H1 (cell line): Measurements from ENCODE around the gene ADAM22. TPM values are rescaled to one million over a fixed set of nuclear protein-coding genes. Genes with fewer than 3 reads are reported as not detected.

Experiments used
- ASH2L ChIP-seq: fragments of 200-600, 300-600 bp; sonication (generic); IDR thresholded peaks from one replicate; pipeline ENCODE4 v1.7.1; 2017; ENCODE audit warnings: low read length
- BACH1 ChIP-seq: IDR thresholded peaks from 2 replicates; pipeline ENCODE4 v1.6.1; 2012; ENCODE audit warnings: low read length, improper control_type of control experiment
- CTCF ChIP-seq, 3 experiments: IDR thresholded peaks; 1 replicate in 2 of 3; 2 replicates in 1 of 3; pipeline versions ENCODE4 v1.5.1 to v1.6.1; 2011; ENCODE audit warnings: low read length in 3 of 3, mild to moderate bottlenecking in 3 of 3, inconsistent platforms in 2 of 3, low read depth in 1 of 3, moderate library complexity in 1 of 3; ENCODE audit not compliant: insufficient read depth in 1 of 3; ENCODE audit errors: control extremely low read depth in 1 of 3
- KDM5A ChIP-seq: fragments of 200-600 bp; IDR thresholded peaks from 2 replicates; pipeline ENCODE4 v1.7.1; 2012; ENCODE audit warnings: mild to moderate bottlenecking, low read length, inconsistent platforms, mixed read lengths
- SUZ12 ChIP-seq: fragments of 200-600 bp; sonication (generic); IDR thresholded peaks from 2 replicates; pipeline ENCODE4 v1.6.1; 2012; ENCODE audit warnings: mild to moderate bottlenecking, inconsistent platforms, low read length, moderate library complexity, mixed read lengths
- TEAD4 ChIP-seq: IDR thresholded peaks from 2 replicates; pipeline ENCODE4 v1.6.1; 2012; ENCODE audit warnings: low read depth, low read length, inconsistent platforms, mixed read lengths
- polyA plus RNA-seq, 7 experiments: library from polyadenylated mRNA; depleted of rRNA in 3 of 7; stranded (reverse) in 5 of 7; unstranded in 2 of 7; fragments of >200 nt in 5 of 7; fragments of 200-250 nt in 2 of 7; gene quantifications; 1 replicate in 5 of 7; 2 replicates in 1 of 7; 4 replicates in 1 of 7; pipeline versions ENCODE4 v1.2.1 to v1.2.3, GENCODE V29; 2011 to 2013; ENCODE audit warnings: missing spikeins in 2 of 7, mixed read lengths in 2 of 7
- total RNA-seq: library from RNA; stranded (reverse); fragmentation: NEBNext Ultra II Directional; extraction: Animal tissue kit (Norgen Biotek cat#: 25700); gene quantifications from 2 replicates; pipeline ENCODE4 v1.2.1, GENCODE V29; 2021

The ADAM22 gene
- total and polyA plus RNA-seq, 2 of the 8 experiments (the other 6 are each of a cell fraction or from before 2014, with no cell fraction given): 4.6 to 21.4 TPM

GRCh38 chr7:87966271-87966670 is 32.2 kb downstream of the ADAM22 start (continued):
- TF ChIP-seq SUZ12 (no peak), TEAD4 (no peak), BACH1 (no peak), CTCF (IDR thresholded peaks at IDR 0.05; ENCODE audit: control extremely low read depth in 1 of 3, insufficient read depth in 1 of 3, low read depth in 1 of 3, low read length in 3 of 3) (no peak), KDM5A (no peak), ASH2L (no peak)
